Measurements from ENCODE around the gene CHD1L. TPM values are rescaled to one million over a fixed set of nuclear protein-coding genes. Genes with fewer than 3 reads are reported as not detected.

Gene CHD1L
- total RNA-seq, 1 donor from 2014 or later = 118 TPM

- H3K4me3 Mint-ChIP-seq = no peak overlapping the region
- no peaks in the 10 kb centered on the region for H3K9me3 ChIP-seq (ENCODE audit: low read depth)
- TF ChIP-seq EZH2phosphoT487 (IDR thresholded peaks at IDR 0.05) (no peak), CTCF (IDR thresholded peaks at IDR 0.05) (no peak), EZH2 (IDR thresholded peaks at IDR 0.05) (no peak)
Measured at GRCh38 chr1:147215540-147215916, 27.0 kb upstream of the CHD1L start.

GRCh38 chr1:147216124-147216523, 26.4 kb upstream of the CHD1L start:
- Histone ChIP-seq H3K4me1 (peaks cover 14% of the 10 kb centered on the region), H2AFZ (replicated peaks) (no peak overlapping the region), H3K4me2 (no peak overlapping the region), H3F3A (ENCODE audit: low read depth) (no peaks in the 10 kb centered on the region), H4K20me1 (ENCODE audit: low read depth) (no peaks in the 10 kb centered on the region), H3K27ac (no peak overlapping the region), H3K79me2 (ENCODE audit: low read depth) (no peaks in the 10 kb centered on the region), H3K27me3 (no peaks in the 10 kb centered on the region), H3K9me3 (ENCODE audit: low read depth) (no peaks in the 10 kb centered on the region), H3K4me3 (no peak overlapping the region), H3K9ac (no peak overlapping the region), H3K36me3 (no peaks in the 10 kb centered on the region)
- Mint-ChIP-seq H3K4me3 (no peak overlapping the region), H3K9me3 (no peaks in the 10 kb centered on the region), H3K4me1 (no peaks in the 10 kb centered on the region), H3K27me3 (ENCODE audit: insufficient read depth, low read depth) (peaks cover 6% of the 10 kb centered on the region), H3K36me3 (no peaks in the 10 kb centered on the region), H3K27ac (no peak overlapping the region)
- TF ChIP-seq EZH2 (IDR thresholded peaks at IDR 0.05) = no peak
- no peak for DNase-seq (ENCODE audit: low spot score)

More at GRCh38 chr1:147215540-147215916, 27.0 kb upstream of the CHD1L start:
- H3K27ac Mint-ChIP-seq = no peak overlapping the region
- Histone ChIP-seq H3F3A (ENCODE audit: low read depth) (no peaks in the 10 kb centered on the region), H3K79me2 (ENCODE audit: low read depth) (no peaks in the 10 kb centered on the region), H3K4me2 (no peak overlapping the region), H2AFZ (replicated peaks) (no peak overlapping the region), H4K20me1 (ENCODE audit: low read depth) (no peaks in the 10 kb centered on the region), H3K4me1 (peaks cover 16% of the 10 kb centered on the region), H3K9ac (no peak overlapping the region), H3K27ac (no peak overlapping the region), H3K36me3 (no peaks in the 10 kb centered on the region), H3K4me3 (no peak overlapping the region), H3K27me3 (no peaks in the 10 kb centered on the region)
- no peaks in the 10 kb centered on the region for H3K9me3 Mint-ChIP-seq
- H3K4me1 Mint-ChIP-seq = no peaks in the 10 kb centered on the region
- peaks cover 6% of the 10 kb centered on the region for H3K27me3 Mint-ChIP-seq (ENCODE audit: insufficient read depth, low read depth)
- no peaks in the 10 kb centered on the region for H3K36me3 Mint-ChIP-seq
- DNase-seq (ENCODE audit: low spot score) = no peak

- H3K27me3 ChIP-seq = no peaks in the 10 kb centered on the region
- H3K27ac ChIP-seq = no peak overlapping the region
- no peak for DNase-seq (ENCODE audit: low spot score)
- Mint-ChIP-seq H3K4me1 (no peaks in the 10 kb centered on the region), H3K4me3 (no peak overlapping the region), H3K9me3 (no peaks in the 10 kb centered on the region), H3K27me3 (ENCODE audit: insufficient read depth, low read depth) (peaks cover 6% of the 10 kb centered on the region), H3K27ac (no peak overlapping the region), H3K36me3 (no peaks in the 10 kb centered on the region)
- no peak overlapping the region for H3K4me2 ChIP-seq
- no peaks in the 10 kb centered on the region for H3K36me3 ChIP-seq
- H3K4me1 ChIP-seq = peaks cover 3% of the 10 kb centered on the region
- no peak overlapping the region for H3K9ac ChIP-seq
- no peaks in the 10 kb centered on the region for H3K79me2 ChIP-seq (ENCODE audit: low read depth)
- no peaks in the 10 kb centered on the region for H3K9me3 ChIP-seq (ENCODE audit: low read depth)
- no peaks in the 10 kb centered on the region for H3F3A ChIP-seq (ENCODE audit: low read depth)
- no peak overlapping the region for H2AFZ ChIP-seq (replicated peaks)
- no peak overlapping the region for H3K4me3 ChIP-seq
- no peaks in the 10 kb centered on the region for H4K20me1 ChIP-seq (ENCODE audit: low read depth)
- TF ChIP-seq CTCF (IDR thresholded peaks at IDR 0.05) (no peak), EZH2 (IDR thresholded peaks at IDR 0.05) (no peak), EZH2phosphoT487 (IDR thresholded peaks at IDR 0.05) (no peak)
Measured at GRCh38 chr1:147217141-147217540, 25.3 kb upstream of the CHD1L start.

- Mint-ChIP-seq H3K9me3 (no peaks in the 10 kb centered on the region), H3K27ac (no peak overlapping the region), H3K4me3 (no peak overlapping the region), H3K4me1 (no peaks in the 10 kb centered on the region), H3K27me3 (ENCODE audit: insufficient read depth, low read depth) (peaks cover 9% of the 10 kb centered on the region), H3K36me3 (no peaks in the 10 kb centered on the region)
- no peaks in the 10 kb centered on the region for H3K4me1 ChIP-seq
- H3K9me3 ChIP-seq (ENCODE audit: low read depth) = no peaks in the 10 kb centered on the region
- H3K27me3 ChIP-seq = peaks cover under 1% of the 10 kb centered on the region
- no peaks in the 10 kb centered on the region for H3K36me3 ChIP-seq
- H3K4me2 ChIP-seq = no peak overlapping the region
- no peak overlapping the region for H2AFZ ChIP-seq (replicated peaks)
- no peak for DNase-seq (ENCODE audit: low spot score)
- no peaks in the 10 kb centered on the region for H3K79me2 ChIP-seq (ENCODE audit: low read depth)
- no peak overlapping the region for H3K9ac ChIP-seq
- H3K27ac ChIP-seq = no peak overlapping the region
- H4K20me1 ChIP-seq (ENCODE audit: low read depth) = no peaks in the 10 kb centered on the region
- no peak overlapping the region for H3K4me3 ChIP-seq
- no peaks in the 10 kb centered on the region for H3F3A ChIP-seq (ENCODE audit: low read depth)
- TF ChIP-seq EZH2phosphoT487 (IDR thresholded peaks at IDR 0.05) (no peak), EZH2 (IDR thresholded peaks at IDR 0.05) (no peak)
Measured at GRCh38 chr1:147218606-147219005, 23.9 kb upstream of the CHD1L start.
